ENCODE results near the gene PLEKHA1. TPM values are rescaled to one million over a fixed set of nuclear protein-coding genes. Genes with fewer than 3 reads are reported as not detected.

PLEKHA1 gene
- total RNA-seq, 2 experiments from 2014 or later, result 11.1 to 12.9 TPM

GRCh38 chr10:122387572-122387971 is 13.1 kb downstream of the PLEKHA1 start:
- Mint-ChIP-seq H3K27ac (no peak overlapping the region), H3K4me1 (ENCODE audit: low read depth) (peaks cover 62% of the 10 kb centered on the region), H3K36me3 (peaks cover 17% of the 10 kb centered on the region), H3K4me3 (no peak overlapping the region), H3K9me3 (no peaks in the 10 kb centered on the region), H3K27me3 (no peaks in the 10 kb centered on the region)
- no peak for DNase-seq
- ChIA-PET POLR2A (interaction anchor here (1.4 kb wide), 1 partner anchor 13 kb away, joined by 3 read pairs; the partner anchor contains the start of gene PLEKHA1), CTCF (interaction anchor here (1.1 to 1.8 kb wide), 5 partner anchors 13 to 88 kb away, joined by 3 to 6 read pairs (median 3); partner anchors contain the start of gene PLEKHA1)
- intact Hi-C loops (cut with micrococcal nuclease), result loop anchor here (5.0 kb wide), 2 partner anchors 105 to 1840 kb away; no protein-coding TSS in a partner anchor

GRCh38 chr10:122388287-122388997 is 13.9 kb downstream of the PLEKHA1 start:
- Mint-ChIP-seq H3K27ac (peak overlapping the region; percentile 60), H3K9me3 (no peaks in the 10 kb centered on the region), H3K27me3 (no peaks in the 10 kb centered on the region), H3K4me3 (no peak overlapping the region), H3K36me3 (peaks cover 19% of the 10 kb centered on the region), H3K4me1 (ENCODE audit: low read depth) (peaks cover 60% of the 10 kb centered on the region)
- ChIA-PET CTCF (interaction anchor here (1.4 to 2.6 kb wide), 3 partner anchors 44 to 47 kb away, joined by 3 to 9 read pairs (median 4); no protein-coding TSS in a partner anchor), POLR2A (interaction anchor here (2.1 kb wide), 1 partner anchor 14 kb away, joined by 8 read pairs; the partner anchor contains the start of gene PLEKHA1)
- DNase-seq, result peak; percentile 74
- intact Hi-C loops (cut with micrococcal nuclease), result loop anchor here (1.0 to 5.0 kb wide), 7 partner anchors 13 to 1839 kb away; no protein-coding TSS in a partner anchor

- no peaks in the 10 kb centered on the region for H3K9me3 Mint-ChIP-seq
- peaks cover 19% of the 10 kb centered on the region for H3K36me3 Mint-ChIP-seq
- CTCF ChIA-PET, result interaction anchor here (0.6 to 2.6 kb wide), 5 partner anchors 16 to 432 kb away, joined by 3 to 9 read pairs (median 4); partner anchors contain the start of gene PLEKHA1
- intact Hi-C loops (cut with micrococcal nuclease), result no loop called here
- H3K4me1 Mint-ChIP-seq (ENCODE audit: low read depth), result peaks cover 57% of the 10 kb centered on the region
- no peak overlapping the region for H3K4me3 Mint-ChIP-seq
- DNase-seq, result no peak
- POLR2A ChIA-PET, result interaction anchor here (2.1 kb wide), 1 partner anchor 16 kb away, joined by 8 read pairs; the partner anchor contains the start of gene PLEKHA1
- H3K27ac Mint-ChIP-seq, result no peak overlapping the region
- no peaks in the 10 kb centered on the region for H3K27me3 Mint-ChIP-seq
Observed at GRCh38 chr10:122390271-122390670, 15.8 kb downstream of the PLEKHA1 start.

GRCh38 chr10:122390679-122391078 is 16.2 kb downstream of the PLEKHA1 start:
- Mint-ChIP-seq H3K4me3 (no peak overlapping the region), H3K4me1 (ENCODE audit: low read depth) (peaks cover 54% of the 10 kb centered on the region), H3K27me3 (no peaks in the 10 kb centered on the region), H3K27ac (no peak overlapping the region), H3K9me3 (no peaks in the 10 kb centered on the region), H3K36me3 (peaks cover 21% of the 10 kb centered on the region)
- CTCF ChIA-PET, result interaction anchor here (1.3 to 2.6 kb wide), 4 partner anchors 16 to 97 kb away, joined by 3 to 9 read pairs (median 6); partner anchors contain the start of gene PLEKHA1
- intact Hi-C loops (cut with micrococcal nuclease), result no loop called here
- no peak for DNase-seq
- POLR2A ChIA-PET, result interaction anchor here (2.1 kb wide), 1 partner anchor 16 kb away, joined by 8 read pairs; the partner anchor contains the start of gene PLEKHA1

- Mint-ChIP-seq H3K4me1 (ENCODE audit: low read depth) (peaks cover 46% of the 10 kb centered on the region), H3K27ac (no peak overlapping the region), H3K27me3 (no peaks in the 10 kb centered on the region), H3K36me3 (peaks cover 26% of the 10 kb centered on the region), H3K4me3 (no peak overlapping the region), H3K9me3 (no peaks in the 10 kb centered on the region)
- CTCF ChIA-PET, result interaction anchor here (1.4 kb wide), 1 partner anchor 17 kb away, joined by 7 read pairs; the partner anchor contains the start of gene PLEKHA1
- DNase-seq, result no peak
- POLR2A ChIA-PET, result no interaction called here
- intact Hi-C loops (cut with micrococcal nuclease), result no loop called here
Observed at GRCh38 chr10:122391875-122392274, 17.4 kb downstream of the PLEKHA1 start.

GRCh38 chr10:122392835-122393234 is 18.3 kb downstream of the PLEKHA1 start:
- Mint-ChIP-seq H3K4me1 (ENCODE audit: low read depth) (peaks cover 44% of the 10 kb centered on the region), H3K9me3 (no peaks in the 10 kb centered on the region), H3K27ac (no peak overlapping the region), H3K27me3 (no peaks in the 10 kb centered on the region), H3K4me3 (no peak overlapping the region), H3K36me3 (peaks cover 26% of the 10 kb centered on the region)
- intact Hi-C loops (cut with micrococcal nuclease), result no loop called here
- DNase-seq, result no peak
- POLR2A ChIA-PET, result no interaction called here
- CTCF ChIA-PET, result interaction anchor here (1.0 kb wide), 1 partner anchor 15 kb away, joined by 4 read pairs; no protein-coding TSS in a partner anchor

- ChIA-PET POLR2A (no interaction called here), CTCF (interaction anchor here (1.0 kb wide), 1 partner anchor 14 kb away, joined by 4 read pairs; no protein-coding TSS in a partner anchor)
- peaks cover 26% of the 10 kb centered on the region for H3K36me3 Mint-ChIP-seq
Observed at GRCh38 chr10:122393288-122393687, 18.8 kb downstream of the PLEKHA1 start.

GRCh38 chr10:122402548-122403131 is 28.1 kb downstream of the PLEKHA1 start:
- ChIA-PET POLR2A (no interaction called here), CTCF (interaction anchor here (0.6 to 0.9 kb wide), 2 partner anchors 16 to 60 kb away, joined by 3 read pairs; no protein-coding TSS in a partner anchor)
- Mint-ChIP-seq H3K27me3 (no peaks in the 10 kb centered on the region), H3K27ac (no peak overlapping the region), H3K4me1 (ENCODE audit: low read depth) (peaks cover 32% of the 10 kb centered on the region), H3K4me3 (no peak overlapping the region), H3K36me3 (peaks cover 4% of the 10 kb centered on the region), H3K9me3 (no peaks in the 10 kb centered on the region)
- peak; percentile 19 for DNase-seq
- intact Hi-C loops (cut with micrococcal nuclease), result no loop called here

More at GRCh38 chr10:122393288-122393687, 18.8 kb downstream of the PLEKHA1 start:
- DNase-seq, result no peak
- intact Hi-C loops (cut with micrococcal nuclease), result no loop called here
- no peak overlapping the region for H3K4me3 Mint-ChIP-seq
- H3K4me1 Mint-ChIP-seq (ENCODE audit: low read depth), result peaks cover 39% of the 10 kb centered on the region
- H3K27me3 Mint-ChIP-seq, result no peaks in the 10 kb centered on the region
- H3K27ac Mint-ChIP-seq, result no peak overlapping the region
- H3K9me3 Mint-ChIP-seq, result no peaks in the 10 kb centered on the region

- H3K36me3 Mint-ChIP-seq, result peaks cover 3% of the 10 kb centered on the region
- no peaks in the 10 kb centered on the region for H3K9me3 Mint-ChIP-seq
- no peak overlapping the region for H3K4me3 Mint-ChIP-seq
- H3K27me3 Mint-ChIP-seq, result no peaks in the 10 kb centered on the region
- ChIA-PET CTCF (interaction anchor here (0.8 kb wide), 1 partner anchor 62 kb away, joined by 3 read pairs; no protein-coding TSS in a partner anchor), POLR2A (no interaction called here)
- peaks cover 38% of the 10 kb centered on the region for H3K4me1 Mint-ChIP-seq (ENCODE audit: low read depth)
- intact Hi-C loops (cut with micrococcal nuclease), result no loop called here
- no peak for DNase-seq
- no peak overlapping the region for H3K27ac Mint-ChIP-seq
Observed at GRCh38 chr10:122404576-122404975, 30.1 kb downstream of the PLEKHA1 start.

- H3K27me3 Mint-ChIP-seq, result no peaks in the 10 kb centered on the region
- H3K36me3 Mint-ChIP-seq, result peaks cover 9% of the 10 kb centered on the region
- peaks cover 45% of the 10 kb centered on the region for H3K4me1 Mint-ChIP-seq (ENCODE audit: low read depth)
- peak overlapping the region; percentile 78 for H3K27ac Mint-ChIP-seq
- H3K9me3 Mint-ChIP-seq, result no peaks in the 10 kb centered on the region
- no peak overlapping the region for H3K4me3 Mint-ChIP-seq
- POLR2A ChIA-PET, result interaction anchor here (1.1 to 1.9 kb wide), 2 partner anchors 15 to 33 kb away, joined by 3 to 5 read pairs; partner anchors contain the start of gene PLEKHA1
- intact Hi-C loops (cut with micrococcal nuclease), result loop anchor here (1.0 to 2.0 kb wide), 3 partner anchors 13 to 32 kb away; no protein-coding TSS in a partner anchor
- peak; percentile 79 for DNase-seq
- CTCF ChIA-PET, result interaction anchor here (1.0 to 1.3 kb wide), 5 partner anchors 11 to 110 kb away, joined by 3 to 4 read pairs (median 4); no protein-coding TSS in a partner anchor
Observed at GRCh38 chr10:122407375-122408125, 33.0 kb downstream of the PLEKHA1 start.

GRCh38 chr10:122413327-122413726 is 38.8 kb downstream of the PLEKHA1 start:
- no peaks in the 10 kb centered on the region for H3K27me3 Mint-ChIP-seq
- ChIA-PET POLR2A (interaction anchor here (1.2 kb wide), 1 partner anchor 39 kb away, joined by 3 read pairs; the partner anchor contains the start of gene PLEKHA1), CTCF (interaction anchor here (0.5 to 0.9 kb wide), 3 partner anchors 70 to 152 kb away, joined by 3 read pairs; no protein-coding TSS in a partner anchor)
- H3K9me3 Mint-ChIP-seq, result peaks cover 2% of the 10 kb centered on the region
- peaks cover 41% of the 10 kb centered on the region for H3K4me1 Mint-ChIP-seq (ENCODE audit: low read depth)
- no peak for DNase-seq
- H3K36me3 Mint-ChIP-seq, result peaks cover 34% of the 10 kb centered on the region
- intact Hi-C loops (cut with micrococcal nuclease), result no loop called here
- no peak overlapping the region for H3K4me3 Mint-ChIP-seq
- H3K27ac Mint-ChIP-seq, result no peak overlapping the region
